ENCODE results near the gene TARM1.

DNA sequence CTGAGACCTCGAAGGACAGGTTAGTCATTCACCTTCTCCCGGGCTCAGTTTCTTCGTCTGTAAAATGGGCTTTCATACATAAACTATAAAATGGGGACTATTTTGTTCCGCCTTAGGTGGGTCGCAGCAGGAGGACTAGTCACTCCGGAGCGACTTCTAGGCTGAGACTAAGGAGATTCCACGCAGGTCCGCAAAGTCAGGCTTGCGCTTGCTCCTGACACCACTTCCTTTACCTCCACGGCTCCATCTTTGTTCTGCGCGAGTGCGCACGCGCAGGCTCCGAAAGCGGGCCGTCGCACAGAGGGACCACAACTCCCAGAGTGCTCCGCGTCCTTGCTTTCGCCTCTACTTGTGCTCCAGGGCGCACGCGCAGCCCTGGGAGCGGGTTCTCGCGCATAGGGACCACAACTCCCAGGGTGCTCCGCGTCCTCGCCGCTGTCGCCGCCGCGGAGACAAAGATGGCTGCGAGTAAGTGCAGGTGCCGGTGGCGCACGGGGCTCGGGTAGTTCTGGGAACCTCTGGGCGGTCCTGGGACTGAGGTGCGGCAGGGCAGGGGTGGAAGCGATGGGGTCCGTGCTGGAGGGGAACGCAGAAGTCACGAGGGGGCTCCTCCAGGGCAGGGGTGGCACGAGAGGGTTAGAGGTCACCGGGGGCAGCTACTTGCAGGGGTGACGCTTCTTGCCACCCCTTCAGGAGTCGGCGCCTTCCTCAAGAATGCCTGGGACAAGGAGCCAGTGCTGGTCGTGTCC lies 21.4 kb upstream of the TARM1 start, which contains the start of gene NDUFA3:
- TF ChIP-seq CTCF (IDR thresholded peaks at IDR 0.05; ENCODE audit: insufficient read depth, low read length, poor library complexity, severe bottlenecking) (no peak), EZH2phosphoT487 (conservative IDR thresholded peaks at IDR 0.05; ENCODE audit: low read length) (no peak)

Measured in SU-DHL-6 (cell line).